Activated T-helper 1 cell treated with anti-CD3 and anti-CD28 coated beads, Interleukin-2, amount 50 U/mL, for 16 hours (primary cell): ENCODE results near the gene GAST.
"Not testable (repeated sequence)": the region's sequence is repeated elsewhere in the genome, so short reads cannot be mapped to it uniquely, and the experiment has no call there.

Experiments
- DNase-seq, 2 donors: peaks; one replicate each; pipeline ENCODE4 v3.0.0-alpha.2; 2020; ENCODE audit warnings: low read depth in 1 of 2, low spot score in 1 of 2

GAST gene

GRCh38 chr17:41683441-41684007, 28.6 kb upstream of the GAST start:
- DNase-seq: no peak

- DNase-seq: no peak
These were observed 28.1 kb upstream of the GAST start for GRCh38 chr17:41684035-41684434.

- not testable (repeated sequence) for DNase-seq
These were observed 26.4 kb upstream of the GAST start for GRCh38 chr17:41685753-41686152.

- DNase-seq: no peak
These were observed 25.9 kb upstream of the GAST start for GRCh38 chr17:41686281-41686680.

GRCh38 chr17:41687828-41688640, 24.1 kb upstream of the GAST start:
- DNase-seq: peak; percentile 34 to 35

GRCh38 chr17:41688641-41689496, 23.3 kb upstream of the GAST start, which contains the start of gene EIF1:
TSS of gene EIF1 (plus strand) at chr17:41688885. CDS start at chr17:41689039, 154 bp downstream.
- DNase-seq: peak; percentile 100

GRCh38 chr17:41689497-41690299, 22.4 kb upstream of the GAST start:
- DNase-seq: peak in 1 of 2 donors; percentile 24

- DNase-seq: no peak
These were observed 21.6 kb upstream of the GAST start for GRCh38 chr17:41690497-41690896.

- no peak for DNase-seq
These were observed 20.9 kb upstream of the GAST start for GRCh38 chr17:41691031-41691777.

GRCh38 chr17:41692722-41693521, 19.2 kb upstream of the GAST start:
- DNase-seq: no peak

GRCh38 chr17:41695134-41695661, 16.9 kb upstream of the GAST start:
- no peak for DNase-seq

- peak; percentile 48 to 62 for DNase-seq
These were observed 16.0 kb upstream of the GAST start for GRCh38 chr17:41695954-41696757.

- no peak for DNase-seq
These were observed 14.8 kb upstream of the GAST start for GRCh38 chr17:41697122-41697962.

GRCh38 chr17:41700843-41701242, 11.3 kb upstream of the GAST start:
- DNase-seq: not testable (repeated sequence)

- no peak for DNase-seq
These were observed 9.4 kb upstream of the GAST start for GRCh38 chr17:41702712-41703111.

- no peak for DNase-seq
These were observed 6.7 kb upstream of the GAST start for GRCh38 chr17:41705271-41705991.
